Activated CD4-positive, alpha-beta T cell treated with anti-CD3 and anti-CD28 coated beads, Interleukin-2, amount 50 U/mL, for 24 hours (primary cell): ENCODE results near the gene HIVEP2.

ENCODE experiments used
- DNase-seq, 2 donors: peaks; one replicate each; pipeline ENCODE4 v3.0.0-alpha.2; 2020; ENCODE audit warnings: low read depth in 1 of 2, low spot score in 1 of 2

Gene HIVEP2

GRCh38 chr6:142867988-142868812, 76.8 kb downstream of the HIVEP2 start:
- no peak for DNase-seq

GRCh38 chr6:142867355-142867801, 77.6 kb downstream of the HIVEP2 start:
- DNase-seq: no peak

GRCh38 chr6:142863981-142864380, 81.0 kb downstream of the HIVEP2 start:
- DNase-seq: no peak

GRCh38 chr6:142861711-142862110, 83.3 kb downstream of the HIVEP2 start:
- DNase-seq: no peak

GRCh38 chr6:142860498-142860897, 84.5 kb downstream of the HIVEP2 start:
- DNase-seq: no peak

GRCh38 chr6:142857796-142858555, 87.0 kb downstream of the HIVEP2 start:
- no peak for DNase-seq

- DNase-seq: no peak
These were observed 87.7 kb downstream of the HIVEP2 start for GRCh38 chr6:142857233-142857761.

- DNase-seq: no peak
These were observed 88.2 kb downstream of the HIVEP2 start for GRCh38 chr6:142856624-142857232.

- no peak for DNase-seq
These were observed 88.9 kb downstream of the HIVEP2 start for GRCh38 chr6:142855893-142856623.

- DNase-seq: no peak
These were observed 90.1 kb downstream of the HIVEP2 start for GRCh38 chr6:142854589-142855488.

GRCh38 chr6:142853244-142854180, 91.5 kb downstream of the HIVEP2 start:
- no peak for DNase-seq

- no peak for DNase-seq
These were observed 93.4 kb downstream of the HIVEP2 start for GRCh38 chr6:142851601-142852000.

GRCh38 chr6:142850679-142851423, 94.1 kb downstream of the HIVEP2 start:
- peak in 1 of 2 donors; percentile 55 for DNase-seq

- no peak for DNase-seq
These were observed 96.0 kb downstream of the HIVEP2 start for GRCh38 chr6:142848976-142849375.

GRCh38 chr6:142848156-142848555, 96.8 kb downstream of the HIVEP2 start:
- no peak for DNase-seq

GRCh38 chr6:142846883-142847287, 98.1 kb downstream of the HIVEP2 start:
- no peak for DNase-seq

GRCh38 chr6:142846459-142846831, 98.5 kb downstream of the HIVEP2 start:
- DNase-seq: no peak
